GM12875 (cell line): ENCODE data around the gene ACACB.

Experiments used
- H3K4me3 ChIP-seq: one replicate; pipeline ENCODE4 v1.5.1; 2011; ENCODE audit warnings: low read depth, low read length, control low read depth
- TF ChIP-seq, protein P1 (sequence below): IDR thresholded peaks from 2 replicates; pipeline ENCODE4 v1.5.1; 2011; ENCODE audit warnings: low read depth, mild to moderate bottlenecking, control low read depth, inconsistent platforms, low read length, moderate library complexity, borderline replicate concordance; ENCODE audit not compliant: insufficient read depth

The ACACB gene

DNA sequence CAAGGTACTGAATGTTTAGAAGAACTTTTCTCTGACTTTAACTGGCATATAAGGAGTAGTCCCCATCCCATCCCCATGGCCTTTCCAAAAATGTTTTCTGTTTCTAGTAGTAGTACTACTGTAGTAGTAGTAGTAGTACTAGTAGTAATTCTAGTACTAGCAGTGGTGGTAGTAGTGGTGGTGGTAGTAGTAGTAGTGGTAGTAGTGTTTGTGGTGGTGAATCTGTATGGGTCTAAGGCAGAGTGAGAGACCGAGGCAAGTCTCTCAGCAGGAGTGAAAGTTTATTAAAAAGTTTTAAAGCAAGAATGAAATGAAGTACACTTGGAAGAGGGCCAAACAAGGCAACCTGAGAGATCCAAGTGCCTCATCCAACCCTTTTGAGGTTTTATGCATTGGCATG is 134.1 kb downstream of the ACACB start:
- TF ChIP-seq, protein P1, sequence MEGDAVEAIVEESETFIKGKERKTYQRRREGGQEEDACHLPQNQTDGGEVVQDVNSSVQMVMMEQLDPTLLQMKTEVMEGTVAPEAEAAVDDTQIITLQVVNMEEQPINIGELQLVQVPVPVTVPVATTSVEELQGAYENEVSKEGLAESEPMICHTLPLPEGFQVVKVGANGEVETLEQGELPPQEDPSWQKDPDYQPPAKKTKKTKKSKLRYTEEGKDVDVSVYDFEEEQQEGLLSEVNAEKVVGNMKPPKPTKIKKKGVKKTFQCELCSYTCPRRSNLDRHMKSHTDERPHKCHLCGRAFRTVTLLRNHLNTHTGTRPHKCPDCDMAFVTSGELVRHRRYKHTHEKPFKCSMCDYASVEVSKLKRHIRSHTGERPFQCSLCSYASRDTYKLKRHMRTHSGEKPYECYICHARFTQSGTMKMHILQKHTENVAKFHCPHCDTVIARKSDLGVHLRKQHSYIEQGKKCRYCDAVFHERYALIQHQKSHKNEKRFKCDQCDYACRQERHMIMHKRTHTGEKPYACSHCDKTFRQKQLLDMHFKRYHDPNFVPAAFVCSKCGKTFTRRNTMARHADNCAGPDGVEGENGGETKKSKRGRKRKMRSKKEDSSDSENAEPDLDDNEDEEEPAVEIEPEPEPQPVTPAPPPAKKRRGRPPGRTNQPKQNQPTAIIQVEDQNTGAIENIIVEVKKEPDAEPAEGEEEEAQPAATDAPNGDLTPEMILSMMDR, result no peak
- no peak overlapping the region for H3K4me3 ChIP-seq

DNA sequence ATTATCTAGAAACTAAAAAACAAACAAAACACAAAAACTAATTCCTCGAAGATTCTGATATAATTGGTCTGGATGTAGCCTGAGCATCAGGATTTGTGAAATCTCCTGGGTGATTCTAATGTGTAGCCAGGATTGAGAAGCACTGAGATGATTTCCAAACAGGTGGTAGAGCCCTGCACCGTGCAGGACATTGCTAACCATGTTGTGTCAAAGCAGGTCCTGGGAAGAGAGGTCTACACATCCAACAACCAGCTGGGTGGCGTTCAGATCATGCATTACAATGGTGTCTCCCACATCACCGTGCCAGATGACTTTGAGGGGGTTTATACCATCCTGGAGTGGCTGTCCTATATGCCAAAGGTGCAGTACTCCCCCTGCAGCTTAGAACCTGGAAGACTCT is 136.4 kb downstream of the ACACB start:
- TF ChIP-seq, protein P1, result no peak
- H3K4me3 ChIP-seq, result no peak overlapping the region

DNA sequence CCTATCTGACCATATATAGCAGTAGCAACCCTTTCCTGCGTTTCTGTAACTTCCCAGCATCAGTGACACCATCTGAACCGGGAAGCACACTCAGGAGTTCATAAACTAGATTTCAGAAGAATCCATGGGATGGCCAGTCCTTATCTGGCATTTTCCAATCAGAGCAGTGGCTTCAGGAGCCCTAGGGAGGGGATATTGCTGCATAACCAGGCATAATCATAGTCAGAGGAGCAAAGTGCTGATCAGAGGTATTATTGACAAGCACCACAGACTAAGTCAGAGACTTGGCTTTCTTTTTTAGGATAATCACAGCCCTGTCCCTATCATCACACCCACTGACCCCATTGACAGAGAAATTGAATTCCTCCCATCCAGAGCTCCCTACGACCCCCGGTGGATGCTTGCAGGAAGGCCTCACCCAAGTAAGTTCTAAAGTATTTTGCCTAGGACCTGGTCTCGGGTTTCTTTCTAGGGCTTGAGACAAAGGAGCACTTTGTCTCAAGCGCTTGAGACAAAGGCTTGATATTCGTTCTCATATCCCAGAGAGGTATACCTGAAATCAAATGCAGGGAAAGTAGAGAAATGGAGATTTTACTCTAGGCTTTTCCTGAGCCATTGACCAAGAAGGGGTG is 137.6 kb downstream of the ACACB start:
- H3K4me3 ChIP-seq, result no peak overlapping the region
- TF ChIP-seq, protein P1, result no peak

DNA sequence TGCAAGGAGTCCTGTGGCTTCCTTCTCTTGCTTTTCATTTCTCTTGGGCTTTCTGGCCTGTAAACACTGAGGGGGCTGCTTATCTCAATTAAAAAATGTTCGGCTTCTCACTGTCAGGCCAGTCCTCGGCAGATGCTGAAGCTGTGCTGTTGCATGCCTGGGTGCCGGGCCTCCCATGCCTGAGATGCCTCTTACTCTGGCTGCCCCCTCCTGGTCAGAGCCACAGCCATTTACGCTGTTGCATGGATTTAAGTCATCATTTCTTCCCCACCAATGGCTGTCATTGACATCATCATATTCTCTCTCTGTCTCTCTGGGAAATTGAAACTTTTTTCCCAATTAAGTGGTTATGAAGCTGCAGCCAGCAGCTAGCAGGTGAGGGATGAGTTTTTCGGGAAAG is 139.0 kb downstream of the ACACB start:
- TF ChIP-seq, protein P1, result no peak

DNA sequence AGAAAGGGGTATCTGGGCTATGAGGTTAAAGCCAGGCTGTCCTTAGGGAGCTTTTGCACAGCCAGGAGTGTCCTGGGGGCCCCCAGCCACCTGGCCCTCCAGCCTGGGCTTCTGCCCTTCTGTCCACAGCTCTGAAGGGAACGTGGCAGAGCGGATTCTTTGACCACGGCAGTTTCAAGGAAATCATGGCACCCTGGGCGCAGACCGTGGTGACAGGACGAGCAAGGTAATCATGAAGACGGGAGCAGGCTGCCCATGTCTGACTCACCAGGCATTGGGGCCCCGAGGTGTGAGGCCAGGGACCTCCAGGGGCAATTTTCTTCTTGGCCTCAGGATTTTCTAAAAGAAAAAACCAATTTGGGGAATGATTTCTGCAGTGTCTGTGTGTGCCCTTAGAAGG is 139.6 kb downstream of the ACACB start:
- H3K4me3 ChIP-seq, result no peak overlapping the region

More for the DNA sequence above, 139.0 kb downstream of the ACACB start:
- H3K4me3 ChIP-seq, result no peak overlapping the region

DNA sequence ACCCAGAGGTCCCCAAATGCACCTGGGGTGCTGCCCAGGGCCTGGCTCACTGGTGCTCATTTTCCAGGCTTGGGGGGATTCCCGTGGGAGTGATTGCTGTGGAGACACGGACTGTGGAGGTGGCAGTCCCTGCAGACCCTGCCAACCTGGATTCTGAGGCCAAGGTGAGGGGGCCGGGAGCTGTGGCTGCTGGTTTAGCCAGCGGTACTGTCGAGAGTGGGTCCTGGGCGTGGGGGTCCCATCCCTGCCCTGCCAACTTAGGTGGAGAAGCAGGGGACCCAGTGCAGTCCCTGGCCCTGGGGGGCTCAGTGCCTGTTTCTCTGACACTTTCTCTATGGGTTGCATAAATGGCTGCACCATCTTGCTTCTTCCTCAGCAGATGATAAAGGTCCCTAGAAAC is 141.8 kb downstream of the ACACB start:
- TF ChIP-seq, protein P1, result no peak
- H3K4me3 ChIP-seq, result no peak overlapping the region

More for the DNA sequence above, 139.6 kb downstream of the ACACB start:
- TF ChIP-seq, protein P1, result no peak
